ENCODE results near the gene COL6A1. TPM values are rescaled to one million over a fixed set of nuclear protein-coding genes. Genes with fewer than 3 reads are reported as not detected.

Gene COL6A1
- total RNA-seq, 1 experiment from 2014 or later: 193 TPM

GRCh38 chr21:45979651-45980050 lies 1.9 kb upstream of the COL6A1 start:
- H3K9ac ChIP-seq (ENCODE audit: extremely low read depth, insufficient read length, low read length): no peak overlapping the region
- H3K18ac ChIP-seq (ENCODE audit: insufficient read length, low read depth, low read length): no peak overlapping the region
- TF ChIP-seq, protein P1, sequence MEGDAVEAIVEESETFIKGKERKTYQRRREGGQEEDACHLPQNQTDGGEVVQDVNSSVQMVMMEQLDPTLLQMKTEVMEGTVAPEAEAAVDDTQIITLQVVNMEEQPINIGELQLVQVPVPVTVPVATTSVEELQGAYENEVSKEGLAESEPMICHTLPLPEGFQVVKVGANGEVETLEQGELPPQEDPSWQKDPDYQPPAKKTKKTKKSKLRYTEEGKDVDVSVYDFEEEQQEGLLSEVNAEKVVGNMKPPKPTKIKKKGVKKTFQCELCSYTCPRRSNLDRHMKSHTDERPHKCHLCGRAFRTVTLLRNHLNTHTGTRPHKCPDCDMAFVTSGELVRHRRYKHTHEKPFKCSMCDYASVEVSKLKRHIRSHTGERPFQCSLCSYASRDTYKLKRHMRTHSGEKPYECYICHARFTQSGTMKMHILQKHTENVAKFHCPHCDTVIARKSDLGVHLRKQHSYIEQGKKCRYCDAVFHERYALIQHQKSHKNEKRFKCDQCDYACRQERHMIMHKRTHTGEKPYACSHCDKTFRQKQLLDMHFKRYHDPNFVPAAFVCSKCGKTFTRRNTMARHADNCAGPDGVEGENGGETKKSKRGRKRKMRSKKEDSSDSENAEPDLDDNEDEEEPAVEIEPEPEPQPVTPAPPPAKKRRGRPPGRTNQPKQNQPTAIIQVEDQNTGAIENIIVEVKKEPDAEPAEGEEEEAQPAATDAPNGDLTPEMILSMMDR (conservative IDR thresholded peaks at IDR 0.05): no peak
- H2BK20ac ChIP-seq (ENCODE audit: low read depth, low read length, poor library complexity, severe bottlenecking): no peak overlapping the region
- H3K27ac ChIP-seq (ENCODE audit: insufficient read length, low read depth, low read length): no peak overlapping the region
- Mint-ChIP-seq H3K4me3 (peak overlapping the region in 1 of 2 experiments; percentile 41; a peak in 1 of 5 replicates), H3K4me1 (peaks cover 21 to 24% of the 10 kb centered on the region in 2 experiments), H3K36me3 (ENCODE audit: insufficient read depth in 1 of 3, low read depth in 3 of 3) (peaks cover 4 to 9% (median 5%) of the 10 kb centered on the region in 3 experiments), H3K27ac (no peak overlapping the region), H3K9me3 (no peaks in the 10 kb centered on the region; a peak in 1 of 5 replicates), H3K27me3 (ENCODE audit: low read depth) (peaks cover 5% of the 10 kb centered on the region)
- DNase-seq: no peak
- no peak overlapping the region for H3K4me2 ChIP-seq (ENCODE audit: insufficient read depth, insufficient read length, low read length)
- H2AK5ac ChIP-seq (ENCODE audit: insufficient read length, low read length): no peak overlapping the region
- no peaks in the 10 kb centered on the region; the same call in 1 of the 2 replicates for H3K27me3 ChIP-seq (ENCODE audit: insufficient read depth, low read length)
- WGBS (ENCODE audit: extremely low coverage, insufficient read length, low lambda C conversion rate): no CpG with 5 or more reads among the region's 7 CpGs
- no peak overlapping the region for H2BK12ac ChIP-seq (ENCODE audit: insufficient read length, low read depth, low read length)
- H2BK120ac ChIP-seq (ENCODE audit: low read depth, low read length, poor library complexity, severe bottlenecking): no peak overlapping the region
- H3K23me2 ChIP-seq (ENCODE audit: insufficient read length, low read depth, low read length, poor library complexity, severe bottlenecking): peaks cover 27% of the 10 kb centered on the region
- H3K23ac ChIP-seq (ENCODE audit: insufficient read length, low read depth, low read length): no peak overlapping the region
- no peaks in the 10 kb centered on the region for H4K20me1 ChIP-seq (ENCODE audit: control insufficient read depth, insufficient read depth, insufficient read length)
- no peak overlapping the region for H3T11ph ChIP-seq (ENCODE audit: low read length)
- H3K4ac ChIP-seq (ENCODE audit: low read depth, low read length): no peak overlapping the region
- H3K14ac ChIP-seq (ENCODE audit: insufficient read depth, low read length): no peak overlapping the region
- H3K79me2 ChIP-seq (ENCODE audit: insufficient read depth, low read length): no peaks in the 10 kb centered on the region
- H3K4me1 ChIP-seq (ENCODE audit: insufficient read depth, low read length): no peaks in the 10 kb centered on the region; the same call in 1 of the 2 replicates
- no peak overlapping the region for H4K8ac ChIP-seq (replicated peaks; ENCODE audit: insufficient read length, low read depth, low read length)
- no peak overlapping the region for H2AFZ ChIP-seq (ENCODE audit: low read length)
- H3K9me3 ChIP-seq (ENCODE audit: control insufficient read depth, low read depth, low read length): no peaks in the 10 kb centered on the region
- H3K79me1 ChIP-seq (ENCODE audit: insufficient read depth, low read depth, low read length, poor library complexity, severe bottlenecking): no peaks in the 10 kb centered on the region
- no peak overlapping the region for H2BK5ac ChIP-seq (ENCODE audit: insufficient read length, low read length)
- no peak overlapping the region for H3K56ac ChIP-seq (ENCODE audit: insufficient read length, low read depth, low read length)
- H4K5ac ChIP-seq (ENCODE audit: insufficient read length, low read depth, low read length): no peak overlapping the region
- no peak overlapping the region for H4K91ac ChIP-seq (ENCODE audit: insufficient read length, low read depth, low read length)
- no peak overlapping the region for H2BK15ac ChIP-seq (ENCODE audit: low read depth, low read length)
